ENCODE data around the gene TLK2.

TLK2 gene

DNA sequence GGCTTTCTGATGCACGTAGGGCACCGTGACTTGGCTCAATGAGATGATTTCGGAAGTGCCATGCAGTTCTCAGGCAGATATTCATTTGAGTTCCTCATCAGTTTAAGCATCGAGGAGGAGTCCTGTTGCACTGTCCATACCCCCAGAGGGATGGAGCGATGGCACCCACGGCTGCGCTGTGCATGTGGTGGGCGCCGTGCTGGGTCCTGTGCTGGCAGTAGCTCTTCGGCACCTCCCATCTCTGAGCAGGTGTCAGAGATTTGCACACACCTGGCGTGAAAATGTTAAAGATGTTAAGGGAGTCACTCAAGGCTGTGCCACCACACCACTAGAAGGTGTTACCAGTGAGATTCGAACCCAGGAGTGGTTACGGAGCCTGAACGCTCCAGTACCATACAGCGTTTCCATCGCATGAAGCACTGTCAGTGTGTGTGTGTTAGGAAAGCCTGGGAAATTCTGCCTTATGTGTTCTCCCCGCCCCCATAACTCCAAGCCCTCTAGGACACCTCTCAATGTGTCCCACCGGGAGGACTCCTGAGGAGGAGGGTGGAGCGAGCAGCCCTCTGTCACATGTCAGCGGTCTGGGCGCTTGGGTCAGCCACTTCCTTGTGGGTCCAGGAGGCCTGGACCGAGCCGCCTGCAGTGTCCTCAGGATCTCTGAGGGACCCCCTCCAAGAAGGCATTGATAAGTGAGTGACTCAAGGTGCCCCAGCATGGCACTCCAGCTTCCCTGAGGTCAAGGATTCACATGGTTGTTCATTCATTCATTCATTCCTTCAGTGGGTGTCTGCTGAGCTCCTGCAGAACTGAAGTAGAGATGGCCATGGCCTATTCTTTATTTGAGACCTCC, 152.7 kb downstream of the TLK2 start:
- H3K9ac ChIP-seq (ENCODE audit: low read length): no peak overlapping the region
- peaks cover 41% of the 10 kb centered on the region for H3K79me2 ChIP-seq (ENCODE audit: low read length)

DNA sequence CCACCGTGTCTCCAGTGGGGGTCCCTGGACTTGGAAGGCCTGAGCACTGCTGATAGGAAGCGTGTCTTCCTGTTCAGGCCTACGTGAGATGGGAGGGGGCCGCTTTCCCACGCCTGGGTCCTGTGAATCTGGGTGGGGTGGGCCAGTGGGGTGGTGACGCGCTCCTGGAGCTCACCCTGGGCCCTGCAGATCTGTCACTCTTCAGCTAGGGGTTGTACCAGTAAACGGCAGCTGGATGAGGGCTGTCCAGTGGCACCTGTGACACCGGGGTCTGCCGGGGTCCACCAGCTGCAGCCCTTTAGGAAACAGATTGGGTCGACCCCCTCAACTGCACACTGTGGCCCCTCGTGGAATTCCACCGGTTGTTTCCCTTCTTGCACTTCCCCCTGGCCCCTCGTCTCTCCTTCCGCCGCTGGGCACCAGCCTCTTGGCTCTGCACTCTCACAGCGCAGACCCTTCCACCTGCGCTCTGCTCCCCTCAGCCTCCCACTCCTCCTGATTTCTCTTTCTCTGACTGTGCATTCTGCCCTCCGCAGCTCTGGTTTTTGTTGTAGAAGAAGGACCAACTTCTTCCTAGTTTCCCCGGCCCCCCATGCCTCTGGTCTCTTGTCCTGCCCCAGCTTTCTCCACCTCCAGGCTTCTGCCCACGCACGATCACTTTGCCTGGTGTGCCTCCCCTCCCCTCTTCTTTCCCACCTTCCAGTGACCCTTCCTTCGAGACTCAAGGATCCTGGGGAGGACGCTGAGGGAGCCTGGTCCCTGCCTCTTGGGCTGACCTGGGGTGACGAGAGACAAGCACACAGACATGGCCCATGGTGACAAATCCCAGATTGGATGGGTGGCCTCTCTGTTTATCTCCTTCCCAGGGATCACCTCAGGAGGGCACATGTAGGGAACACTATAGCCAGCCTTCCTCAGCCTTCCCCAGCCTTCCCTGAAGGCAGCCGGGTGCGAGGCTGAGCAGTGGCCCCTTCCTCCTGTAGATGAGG, 153.6 kb downstream of the TLK2 start:
- H3K27ac ChIP-seq (ENCODE audit: low read length): no peak overlapping the region
- TF ChIP-seq EZH2phosphoT487 (IDR thresholded peaks at IDR 0.05; ENCODE audit: low read depth): no peak
- TF ChIP-seq, protein P1, sequence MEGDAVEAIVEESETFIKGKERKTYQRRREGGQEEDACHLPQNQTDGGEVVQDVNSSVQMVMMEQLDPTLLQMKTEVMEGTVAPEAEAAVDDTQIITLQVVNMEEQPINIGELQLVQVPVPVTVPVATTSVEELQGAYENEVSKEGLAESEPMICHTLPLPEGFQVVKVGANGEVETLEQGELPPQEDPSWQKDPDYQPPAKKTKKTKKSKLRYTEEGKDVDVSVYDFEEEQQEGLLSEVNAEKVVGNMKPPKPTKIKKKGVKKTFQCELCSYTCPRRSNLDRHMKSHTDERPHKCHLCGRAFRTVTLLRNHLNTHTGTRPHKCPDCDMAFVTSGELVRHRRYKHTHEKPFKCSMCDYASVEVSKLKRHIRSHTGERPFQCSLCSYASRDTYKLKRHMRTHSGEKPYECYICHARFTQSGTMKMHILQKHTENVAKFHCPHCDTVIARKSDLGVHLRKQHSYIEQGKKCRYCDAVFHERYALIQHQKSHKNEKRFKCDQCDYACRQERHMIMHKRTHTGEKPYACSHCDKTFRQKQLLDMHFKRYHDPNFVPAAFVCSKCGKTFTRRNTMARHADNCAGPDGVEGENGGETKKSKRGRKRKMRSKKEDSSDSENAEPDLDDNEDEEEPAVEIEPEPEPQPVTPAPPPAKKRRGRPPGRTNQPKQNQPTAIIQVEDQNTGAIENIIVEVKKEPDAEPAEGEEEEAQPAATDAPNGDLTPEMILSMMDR (IDR thresholded peaks at IDR 0.05; ENCODE audit: low read depth, low read length): no peak
- H3K9ac ChIP-seq (ENCODE audit: low read length): no peak overlapping the region

More for the DNA sequence above, 152.7 kb downstream of the TLK2 start:
- H2AFZ ChIP-seq (ENCODE audit: low read depth, low read length): no peak overlapping the region
- no peak overlapping the region for H3K4me3 ChIP-seq (ENCODE audit: low read length)
- no peak overlapping the region for H3K4me2 ChIP-seq (ENCODE audit: low read length)
- H3K36me3 ChIP-seq (replicated peaks; ENCODE audit: low read depth, low read length): peaks cover 3% of the 10 kb centered on the region
- H3K9me3 ChIP-seq (ENCODE audit: insufficient read depth, low read length): no peaks in the 10 kb centered on the region
- peaks cover 35% of the 10 kb centered on the region for H4K20me1 ChIP-seq (ENCODE audit: insufficient read depth, low read length)
- peaks cover 12% of the 10 kb centered on the region for H3K4me1 ChIP-seq (ENCODE audit: low read length)
- TF ChIP-seq, protein P1 (IDR thresholded peaks at IDR 0.05; ENCODE audit: low read depth, low read length): no peak
- no peak for TF ChIP-seq EZH2phosphoT487 (IDR thresholded peaks at IDR 0.05; ENCODE audit: low read depth)
- H3K27ac ChIP-seq (ENCODE audit: low read length): no peak overlapping the region
- H3K27me3 ChIP-seq (ENCODE audit: low read depth, low read length): no peaks in the 10 kb centered on the region

GRCh38 chr17:62637809-62638208, 159.2 kb downstream of the TLK2 start:
- no peaks in the 10 kb centered on the region for H3K27me3 ChIP-seq (ENCODE audit: low read depth, low read length)
- no peak for TF ChIP-seq EZH2phosphoT487 (IDR thresholded peaks at IDR 0.05; ENCODE audit: low read depth)
- TF ChIP-seq, protein P1 (IDR thresholded peaks at IDR 0.05; ENCODE audit: low read depth, low read length): peak; percentile 37
- peaks cover 2% of the 10 kb centered on the region; the same call in 1 of the 2 replicates for H4K20me1 ChIP-seq (ENCODE audit: insufficient read depth, low read length)
- no peak overlapping the region for H3K9ac ChIP-seq (ENCODE audit: low read length)
- no peaks in the 10 kb centered on the region for H3K9me3 ChIP-seq (ENCODE audit: insufficient read depth, low read length)
- H3K36me3 ChIP-seq (replicated peaks; ENCODE audit: low read depth, low read length): peaks cover 6% of the 10 kb centered on the region
- H3K27ac ChIP-seq (ENCODE audit: low read length): no peak overlapping the region
- H3K4me3 ChIP-seq (ENCODE audit: low read length): no peak overlapping the region
- peaks cover 3% of the 10 kb centered on the region; the same call in 1 of the 2 replicates for H3K79me2 ChIP-seq (ENCODE audit: low read length)
- no peak overlapping the region for H3K4me2 ChIP-seq (ENCODE audit: low read length)
- H3K4me1 ChIP-seq (ENCODE audit: low read length): peaks cover 28% of the 10 kb centered on the region
- H2AFZ ChIP-seq (ENCODE audit: low read depth, low read length): no peak overlapping the region

More for the DNA sequence above, 153.6 kb downstream of the TLK2 start:
- Histone ChIP-seq H3K79me2 (ENCODE audit: low read length) (peaks cover 41% of the 10 kb centered on the region), H3K9me3 (ENCODE audit: insufficient read depth, low read length) (no peaks in the 10 kb centered on the region), H3K36me3 (replicated peaks; ENCODE audit: low read depth, low read length) (peaks cover 3% of the 10 kb centered on the region), H3K27me3 (ENCODE audit: low read depth, low read length) (no peaks in the 10 kb centered on the region), H4K20me1 (ENCODE audit: insufficient read depth, low read length) (peaks cover 35% of the 10 kb centered on the region), H3K4me3 (ENCODE audit: low read length) (no peak overlapping the region), H2AFZ (ENCODE audit: low read depth, low read length) (no peak overlapping the region), H3K4me2 (ENCODE audit: low read length) (no peak overlapping the region), H3K4me1 (ENCODE audit: low read length) (peaks cover 14% of the 10 kb centered on the region)
